ENCODE results near the gene TTC9.

Gene TTC9

GRCh38 chr14:70653662-70654061 is 11.9 kb downstream of the TTC9 start:
- TF ChIP-seq CTCF (IDR thresholded peaks at IDR 0.05), result no peak
- no peak overlapping the region for H3K4me3 ChIP-seq
- peaks cover 0 to 11% of the 10 kb centered on the region in 2 donors for H3K27me3 ChIP-seq
- no peaks in the 10 kb centered on the region for H3K9me3 ChIP-seq
- H3K27ac ChIP-seq, result no peak overlapping the region
- intact Hi-C loops (cut with DNase I; ENCODE audit: low total_unique reads), result no loop called here
- no peaks in the 10 kb centered on the region for H3K36me3 ChIP-seq
- H3K4me1 ChIP-seq, result no peaks in the 10 kb centered on the region
- DNase-seq, result no peak

GRCh38 chr14:70654632-70655031 is 12.9 kb downstream of the TTC9 start:
- no peaks in the 10 kb centered on the region for H3K4me1 ChIP-seq
- DNase-seq, result no peak
- intact Hi-C loops (cut with DNase I; ENCODE audit: low total_unique reads), result no loop called here
- no peak overlapping the region for H3K4me3 ChIP-seq
- H3K36me3 ChIP-seq, result no peaks in the 10 kb centered on the region
- no peak overlapping the region for H3K27ac ChIP-seq
- H3K9me3 ChIP-seq, result no peaks in the 10 kb centered on the region
- TF ChIP-seq CTCF (IDR thresholded peaks at IDR 0.05), result no peak
- H3K27me3 ChIP-seq, result peaks cover 0 to 11% of the 10 kb centered on the region in 2 donors

GRCh38 chr14:70655110-70655826 is 13.6 kb downstream of the TTC9 start:
- no peaks in the 10 kb centered on the region for H3K9me3 ChIP-seq
- H3K27ac ChIP-seq, result no peak overlapping the region
- H3K27me3 ChIP-seq, result peaks cover 0 to 11% of the 10 kb centered on the region in 2 donors
- H3K36me3 ChIP-seq, result no peaks in the 10 kb centered on the region
- no peaks in the 10 kb centered on the region for H3K4me1 ChIP-seq
- no peak for TF ChIP-seq CTCF (IDR thresholded peaks at IDR 0.05)
- DNase-seq, result no peak
- no peak overlapping the region for H3K4me3 ChIP-seq
- intact Hi-C loops (cut with DNase I; ENCODE audit: low total_unique reads), result no loop called here

GRCh38 chr14:70658899-70659298 is 17.2 kb downstream of the TTC9 start:
- Histone ChIP-seq H3K4me3 (no peak overlapping the region), H3K4me1 (peaks cover 0 to 13% (median 5%) of the 10 kb centered on the region in 4 donors), H3K27me3 (peaks cover 0 to 2% of the 10 kb centered on the region in 2 donors), H3K27ac (no peak overlapping the region), H3K36me3 (no peaks in the 10 kb centered on the region), H3K9me3 (no peaks in the 10 kb centered on the region)
- TF ChIP-seq CTCF (IDR thresholded peaks at IDR 0.05), result no peak
- DNase-seq, result no peak
- intact Hi-C loops (cut with DNase I; ENCODE audit: low total_unique reads), result no loop called here

GRCh38 chr14:70660967-70661893 is 19.5 kb downstream of the TTC9 start:
- Histone ChIP-seq H3K9me3 (no peaks in the 10 kb centered on the region), H3K27me3 (no peaks in the 10 kb centered on the region), H3K27ac (no peak overlapping the region), H3K4me3 (no peak overlapping the region), H3K36me3 (no peaks in the 10 kb centered on the region), H3K4me1 (peaks cover 0 to 22% (median 10%) of the 10 kb centered on the region in 4 donors)
- intact Hi-C loops (cut with DNase I; ENCODE audit: low total_unique reads), result no loop called here
- no peak for TF ChIP-seq CTCF (IDR thresholded peaks at IDR 0.05)
- no peak for DNase-seq
